GM23248 (cell line): ENCODE data around the gene DUSP2.

Source experiments
- EZH2 ChIP-seq: fragments of 200-600 bp; sonication (generic); IDR thresholded peaks from 2 replicates; pipeline ENCODE4 v1.6.1; 2018; ENCODE audit warnings: antibody characterized with exemption, mild to moderate bottlenecking; ENCODE audit not compliant: insufficient read depth, poor library complexity, severe bottlenecking
- EZH2phosphoT487 ChIP-seq: fragments of 200-600 bp; sonication (generic); IDR thresholded peaks from 2 replicates; pipeline ENCODE4 v1.6.1; 2018; ENCODE audit warnings: antibody characterized with exemption, moderate library complexity, mild to moderate bottlenecking, low read depth; ENCODE audit not compliant: insufficient read depth

GRCh38 chr2:96150791-96151594, 5.8 kb upstream of the DUSP2 start:
- no peak for TF ChIP-seq EZH2
- TF ChIP-seq EZH2phosphoT487 = no peak
